Hematopoietic multipotent progenitor cell (in vitro differentiated cells): Measurements from ENCODE around the gene SCAPER. TPM values are rescaled to one million over a fixed set of nuclear protein-coding genes. Genes with fewer than 3 reads are reported as not detected.
A peak's percentile ranks its signal among the peaks of the same experiment; 100 is the strongest.
"Not testable (repeated sequence)": the region's sequence is repeated elsewhere in the genome, so short reads cannot be mapped to it uniquely, and the experiment has no call there.

Experiments used
- DNase-seq, 3 donors: peaks; one replicate each; pipeline ENCODE4 v3.0.0-alpha.2; 2011 to 2015; ENCODE audit warnings: low read depth in 2 of 3, low spot score in 2 of 3
- total RNA-seq: library from RNA; depleted of rRNA; stranded (reverse); fragments of >200 nt; gene quantifications from one replicate; pipeline ENCODE4 v1.2.3, GENCODE V29; 2012

SCAPER gene
- total RNA-seq, 1 donor, result 9.4 TPM

GRCh38 chr15:76795217-76795616 lies 109.9 kb downstream of the SCAPER start:
- DNase-seq, result no peak

- no peak for DNase-seq
These were observed 112.0 kb downstream of the SCAPER start for GRCh38 chr15:76793162-76793561.

GRCh38 chr15:76791511-76791910 lies 113.6 kb downstream of the SCAPER start:
- no peak for DNase-seq

- no peak for DNase-seq
These were observed 117.9 kb downstream of the SCAPER start for GRCh38 chr15:76787273-76787672.

- DNase-seq, result peak in 1 of 3 donors; percentile 11
These were observed 128.2 kb downstream of the SCAPER start for GRCh38 chr15:76776969-76777368.

- DNase-seq, result no peak
These were observed 128.7 kb downstream of the SCAPER start for GRCh38 chr15:76776480-76776879.

- DNase-seq, result no peak
These were observed 131.9 kb downstream of the SCAPER start for GRCh38 chr15:76773234-76773633.

GRCh38 chr15:76772776-76773175 lies 132.4 kb downstream of the SCAPER start:
- no peak for DNase-seq

GRCh38 chr15:76764004-76764403 lies 141.1 kb downstream of the SCAPER start:
- DNase-seq, result no peak

- DNase-seq, result peak in 1 of 3 donors; percentile 2
These were observed 141.6 kb downstream of the SCAPER start for GRCh38 chr15:76763554-76763953.

GRCh38 chr15:76756381-76756780 lies 148.8 kb downstream of the SCAPER start:
- no peak for DNase-seq

- no peak for DNase-seq
These were observed 151.4 kb downstream of the SCAPER start for GRCh38 chr15:76753771-76754170.

- DNase-seq, result no peak
These were observed 152.0 kb downstream of the SCAPER start for GRCh38 chr15:76753131-76753530.

- DNase-seq, result no peak
These were observed 152.6 kb downstream of the SCAPER start for GRCh38 chr15:76752549-76752948.

GRCh38 chr15:76737573-76737972 lies 167.6 kb downstream of the SCAPER start:
- DNase-seq, result no peak

GRCh38 chr15:76732321-76732720 lies 172.8 kb downstream of the SCAPER start:
- not testable (repeated sequence) for DNase-seq

- no peak for DNase-seq
These were observed 174.9 kb downstream of the SCAPER start for GRCh38 chr15:76730262-76730661.

GRCh38 chr15:76718863-76719262 lies 186.3 kb downstream of the SCAPER start:
- no peak for DNase-seq

GRCh38 chr15:76714950-76715349 lies 190.2 kb downstream of the SCAPER start:
- no peak for DNase-seq

GRCh38 chr15:76711351-76711827 lies 193.8 kb downstream of the SCAPER start:
- DNase-seq, result no peak

GRCh38 chr15:76704032-76704431 lies 201.1 kb downstream of the SCAPER start:
- DNase-seq, result not testable (repeated sequence)

GRCh38 chr15:76696840-76697239 lies 208.3 kb downstream of the SCAPER start:
- DNase-seq, result no peak

- not testable (repeated sequence) for DNase-seq
These were observed 212.6 kb downstream of the SCAPER start for GRCh38 chr15:76692546-76692945.
